Measurements from ENCODE around the gene MAFG. TPM values are rescaled to one million over a fixed set of nuclear protein-coding genes. Genes with fewer than 3 reads are reported as not detected.

Gene MAFG
- total and polyA plus RNA-seq, 2 of the 13 experiments (the other 11 are each of a cell fraction or from before 2014, with no cell fraction given), result 14.5 to 20.0 TPM

GRCh38 chr17:81931189-81931556 lies 3.6 kb upstream of the MAFG start:
- H2AFZ ChIP-seq (ENCODE audit: low read length), result no peak overlapping the region
- intact Hi-C loops (cut with micrococcal nuclease; ENCODE audit: unreplicated experiment), result no loop called here
- no peak for DNase-seq (ENCODE audit: low spot score)
- in situ Hi-C loops (cut with HindIII; ENCODE audit: extremely low pct_ligation_motif_present, low pct_unique_long_range_greater_than_20kb), result no loop called here
- H3K27ac ChIP-seq (ENCODE audit: extremely low read length, insufficient read depth, low read length), result no peak overlapping the region
- H3K79me2 ChIP-seq (ENCODE audit: insufficient read depth, low read length), result peaks cover 25% of the 10 kb centered on the region
- ChIA-PET CTCF (ENCODE audit: low intra/inter-chr PET ratio, low total read pairs) (no interaction called here), POLR2A (interaction anchor here (1.5 to 1.6 kb wide), 2 partner anchors 14 to 64 kb away, joined by 3 to 5 read pairs; no protein-coding TSS in a partner anchor)
- H4K20me1 ChIP-seq (ENCODE audit: insufficient read depth, low read length), result peaks cover 8% of the 10 kb centered on the region
- 93% methylated on average over 12 of the region's 13 CpGs for WGBS (ENCODE audit: low lambda C conversion rate)
- no peak for ATAC-seq
- TF ChIP-seq SOX5 (CRISPR knock-in tag; IDR thresholded peaks at IDR 0.05; ENCODE audit: borderline replicate concordance) (no peak), U2AF1 (optimal IDR thresholded peaks at IDR 0.05; ENCODE audit: low read depth, low read length) (peak; percentile 32), YY1 (IDR thresholded peaks at IDR 0.05; ENCODE audit: insufficient read depth, insufficient replicate concordance, low read depth, low read length) (peak; percentile 4), RFX3 (CRISPR knock-in tag; IDR thresholded peaks at IDR 0.05) (no peak), RBM22 (optimal IDR thresholded peaks at IDR 0.05; ENCODE audit: low read length) (peak; percentile 10), HIVEP1 (CRISPR knock-in tag; IDR thresholded peaks at IDR 0.05) (peak; percentile 10; the same call in 1 of the 2 replicates), ZBTB33 (CRISPR knock-in tag; IDR thresholded peaks at IDR 0.05) (peak; percentile 18; the same call in 1 of the 2 replicates), AGO2 (optimal IDR thresholded peaks at IDR 0.05; ENCODE audit: low read depth, low read length) (peak; percentile 98), ZNF225 (CRISPR knock-in tag; IDR thresholded peaks at IDR 0.05) (no peak), MATR3 (CRISPR knock-in tag; IDR thresholded peaks at IDR 0.05) (no peak), ZC3H13 (CRISPR knock-in tag; IDR thresholded peaks at IDR 0.05) (peak; percentile 44), ZNF362 (CRISPR knock-in tag; IDR thresholded peaks at IDR 0.05; ENCODE audit: borderline replicate concordance) (no peak), PCBP1 (IDR thresholded peaks at IDR 0.05; ENCODE audit: borderline replicate concordance, low read depth, low read length) (0 out of 2 replicates have a peak, but pooled peaks have one; percentile 75), SALL2 (CRISPR knock-in tag; IDR thresholded peaks at IDR 0.05) (0 out of 2 replicates have a peak, but pooled peaks have one; percentile 21)
- BruUV-seq (replicated peaks), result no TSS peak
- no peaks in the 10 kb centered on the region for H3K27me3 ChIP-seq (ENCODE audit: control insufficient read depth in 1 of 2, insufficient read depth in 2 of 2, low read length in 2 of 2)
- no peaks in the 10 kb centered on the region for H3K9me3 ChIP-seq (ENCODE audit: low read length)
- H3K4me3 ChIP-seq (replicated peaks in 1 of 3; ENCODE audit: insufficient read depth in 1 of 3, low read depth in 2 of 3, low read length in 3 of 3), result no peak overlapping the region
- peaks cover 11 to 28% of the 10 kb centered on the region in 2 experiments for H3K36me3 ChIP-seq (replicated peaks in 1 of 2; ENCODE audit: control insufficient read depth in 1 of 2, insufficient read depth in 2 of 2, low read length in 2 of 2)
- H3K4me1 ChIP-seq (ENCODE audit: insufficient read depth, low read length), result peaks cover 50% of the 10 kb centered on the region
- no peak overlapping the region for H3K4me2 ChIP-seq (ENCODE audit: low read depth, low read length)
- no peak overlapping the region for H3K9ac ChIP-seq (ENCODE audit: insufficient read depth, low read depth, low read length)
- FAIRE-seq, result no peak

Data from HepG2 (cell line).